A673 (cell line): ENCODE data around the gene ANAPC2. TPM values are rescaled to one million over a fixed set of nuclear protein-coding genes. Genes with fewer than 3 reads are reported as not detected.
A peak's percentile ranks its signal among the peaks of the same experiment; 100 is the strongest.

Experiments
- BruUV-seq: library from RNA; stranded (reverse); fragments of 400-500 nt; replicated peaks from 2 replicates; lab custom pipeline; 2021; lab: Mats Ljungman, UMichigan
- CTCF ChIA-PET: fragments of 300-600 bp; sonication (Branson Sonifier 250); formaldehyde crosslinking; loops from one replicate; lab custom pipeline; 2022; ENCODE audit warnings: antibody characterized with exemption; lab: Charles Lee
- POLR2A ChIA-PET: fragments of 300-600 bp; sonication (Branson Sonifier 250); formaldehyde crosslinking; loops from one replicate; lab custom pipeline; 2022; ENCODE audit warnings: antibody characterized with exemption; ENCODE audit not compliant: low non-redundant PET; lab: Charles Lee
- DNase-seq: peaks from one replicate; pipeline ENCODE4 v3.0.0-alpha.2; 2015; ENCODE audit warnings: low spot score
- H3K27ac ChIP-seq: fragments of 200-600 bp; sonication (generic); 2 replicates; pipeline ENCODE4 v1.5.1; 2016; ENCODE audit warnings: mixed run types, low read depth, mild to moderate bottlenecking, mixed read lengths, antibody characterized with exemption, low read length; ENCODE audit not compliant: poor library complexity, severe bottlenecking
- H3K27me3 ChIP-seq: fragments of 200-600 bp; sonication (generic); replicated peaks from 2 replicates; pipeline ENCODE4 v1.6.1; 2017; ENCODE audit warnings: mixed run types, low read depth, mild to moderate bottlenecking, mixed read lengths, antibody characterized with exemption, low read length; ENCODE audit not compliant: insufficient read depth, poor library complexity
- H3K36me3 ChIP-seq: fragments of 200-600 bp; sonication (generic); 2 replicates; pipeline ENCODE4 v1.6.1; 2016; ENCODE audit warnings: mixed run types, mild to moderate bottlenecking, mixed read lengths, antibody characterized with exemption, low read length; ENCODE audit not compliant: insufficient read depth, poor library complexity, severe bottlenecking
- H3K4me1 ChIP-seq: fragments of 200-600 bp; sonication (generic); 2 replicates; pipeline ENCODE4 v1.6.1; 2017; ENCODE audit warnings: mixed run types, mild to moderate bottlenecking, mixed read lengths, antibody characterized with exemption, low read length; ENCODE audit not compliant: insufficient read depth, poor library complexity, severe bottlenecking
- H3K4me3 ChIP-seq: fragments of 200-600 bp; sonication (generic); 2 replicates; pipeline ENCODE4 v1.5.1; 2016; ENCODE audit warnings: low read depth, mixed run types, mild to moderate bottlenecking, mixed read lengths, low read length; ENCODE audit not compliant: poor library complexity, severe bottlenecking
- H3K9me3 ChIP-seq: fragments of 200-600 bp; sonication (generic); 2 replicates; pipeline ENCODE4 v1.6.1; 2016; ENCODE audit warnings: mixed run types, low read depth, mild to moderate bottlenecking, mixed read lengths, antibody characterized with exemption, low read length; ENCODE audit not compliant: poor library complexity, severe bottlenecking
- CTCF ChIP-seq: fragments of 300-800, 200-600 bp; sonication (generic); conservative IDR thresholded peaks from 2 replicates; pipeline ENCODE4 v1.5.1; 2017; ENCODE audit warnings: low read depth, mild to moderate bottlenecking, antibody characterized with exemption, low read length, moderate library complexity, mixed read lengths
- EZH2 ChIP-seq: fragments of 200-600 bp; sonication (generic); IDR thresholded peaks from 2 replicates; pipeline ENCODE4 v1.6.1; 2017; ENCODE audit warnings: borderline replicate concordance, low read depth, mild to moderate bottlenecking, mixed read lengths, antibody characterized with exemption, low read length; ENCODE audit not compliant: poor library complexity, severe bottlenecking
- intact Hi-C: fragments of 100-400 bp; cut with micrococcal nuclease; formaldehyde crosslinking; loops from one replicate; pipeline ENCODE4 v1.10.0; 2022; ENCODE audit not compliant: unreplicated experiment
- total RNA-seq: library from RNA; stranded (reverse); gene quantifications from 2 replicates; pipeline ENCODE4 v1.2.3, GENCODE V29; 2021

The ANAPC2 gene
- total RNA-seq, 1 experiment from 2014 or later, result 49.6 TPM

GRCh38 chr9:137175345-137175961 is 12.9 kb downstream of the ANAPC2 start:
- Histone ChIP-seq H3K9me3 (no peaks in the 10 kb centered on the region), H3K27ac (no peak overlapping the region), H3K27me3 (peaks cover 10% of the 10 kb centered on the region), H3K4me1 (peaks cover 3% of the 10 kb centered on the region), H3K36me3 (no peaks in the 10 kb centered on the region), H3K4me3 (no peak overlapping the region)
- no TSS peak for BruUV-seq
- no peak for TF ChIP-seq EZH2
- TF ChIP-seq CTCF, result peak; percentile 56
- intact Hi-C loops, result no loop called here
- ChIA-PET CTCF (interaction anchor here (1.3 to 1.6 kb wide), 2 partner anchors 46 to 57 kb away, joined by 6 to 8 read pairs; no protein-coding TSS in a partner anchor), POLR2A (no interaction called here)
- DNase-seq, result no peak

- intact Hi-C loops, result no loop called here
- H3K9me3 ChIP-seq, result no peaks in the 10 kb centered on the region
- H3K4me3 ChIP-seq, result no peak overlapping the region
- H3K27ac ChIP-seq, result no peak overlapping the region
- BruUV-seq, result no TSS peak
- H3K36me3 ChIP-seq, result no peaks in the 10 kb centered on the region
- peak; percentile 45 for DNase-seq
- CTCF ChIA-PET, result interaction anchor here (0.6 to 1.3 kb wide), 2 partner anchors 56 to 62 kb away, joined by 3 to 8 read pairs; no protein-coding TSS in a partner anchor
- H3K27me3 ChIP-seq, result peaks cover 17% of the 10 kb centered on the region
- peaks cover 3% of the 10 kb centered on the region for H3K4me1 ChIP-seq
- POLR2A ChIA-PET, result interaction anchor here (0.6 kb wide), 1 partner anchor 477 kb away, joined by 3 read pairs; no protein-coding TSS in a partner anchor
- TF ChIP-seq CTCF (no peak), EZH2 (no peak)
Observed at GRCh38 chr9:137174722-137175293, 13.6 kb downstream of the ANAPC2 start.

- no peak for DNase-seq
- BruUV-seq, result no TSS peak
- Histone ChIP-seq H3K4me3 (no peak overlapping the region), H3K9me3 (no peaks in the 10 kb centered on the region), H3K4me1 (peaks cover 3% of the 10 kb centered on the region), H3K27me3 (peaks cover 24% of the 10 kb centered on the region), H3K27ac (no peak overlapping the region), H3K36me3 (no peaks in the 10 kb centered on the region)
- ChIA-PET POLR2A (no interaction called here), CTCF (no interaction called here)
- intact Hi-C loops, result no loop called here
- TF ChIP-seq CTCF (no peak), EZH2 (no peak)
Observed at GRCh38 chr9:137173796-137174664, 14.3 kb downstream of the ANAPC2 start.
